HCT116 (cell line): ENCODE results near the gene IL6R. TPM values are rescaled to one million over a fixed set of nuclear protein-coding genes. Genes with fewer than 3 reads are reported as not detected.

Source experiments
- ATAC-seq: fragments of 200-7000 bp; cut with Tn5 transposase; 2 replicates; pipeline ENCODE4 v1.9.1; 2020; ENCODE audit warnings: mild to moderate bottlenecking, moderate library complexity
- BruUV-seq: library from RNA; stranded (reverse); fragments of 400-500 nt; replicated peaks from 2 replicates; lab custom pipeline; 2021; lab: Mats Ljungman, UMichigan
- CTCF ChIA-PET: fragments of 300-600 bp; sonication (Branson Sonifier 250); formaldehyde crosslinking; loops from one replicate; lab custom pipeline; 2021; ENCODE audit warnings: antibody characterized with exemption; lab: Charles Lee
- POLR2A ChIA-PET: fragments of 300-600, 350-600 bp; sonication (Branson Sonifier 250); formaldehyde crosslinking; loops from one replicate; lab custom pipeline; 2021; ENCODE audit warnings: antibody characterized with exemption; lab: Charles Lee
- RAD21 ChIA-PET, 2 experiments: fragments of 300-600 bp; sonication (Branson Sonifier 250); formaldehyde crosslinking; loops; one replicate each; lab custom pipeline; 2023; ENCODE audit warnings: low total read pairs in 2 of 2; ENCODE audit not compliant: uncharacterized antibody in 2 of 2, unreplicated experiment in 2 of 2, low non-redundant PET in 1 of 2; lab: Charles Lee
- DNase-seq: peaks from one replicate; pipeline ENCODE4 v3.0.0-alpha.2; 2010; ENCODE audit warnings: low read depth, low spot score
- H2AFZ ChIP-seq: fragments of 200-600 bp; shearing (Covaris generic), sonication (generic); 2 replicates; pipeline ENCODE4 v1.6.1; 2017; ENCODE audit warnings: low read depth, mixed run types, mixed read lengths, antibody characterized with exemption, low read length; ENCODE audit not compliant: poor library complexity, severe bottlenecking
- H3K27ac ChIP-seq: 2 replicates; pipeline ENCODE4 v1.5.1; 2012; ENCODE audit warnings: low read depth, low read length
- H3K27me3 ChIP-seq: fragments of 200-600 bp; sonication (generic); 2 replicates; pipeline ENCODE4 v1.6.1; 2016; ENCODE audit warnings: mixed run types, low read length, mixed read lengths; ENCODE audit not compliant: insufficient read depth
- H3K36me3 ChIP-seq, 2 experiments: fragments of 200-500 bp in 1 of 2; fragments of 200-600 bp in 1 of 2; sonication (Bioruptor generic) in 1 of 2; sonication (generic) in 1 of 2; 2 replicates each; pipeline versions ENCODE4 v1.5.1 to v1.6.1; 2014 to 2016; ENCODE audit warnings: low read length in 2 of 2, inconsistent platforms in 1 of 2, mixed read lengths in 1 of 2, mixed run types in 1 of 2; ENCODE audit not compliant: insufficient read depth in 2 of 2, control insufficient read depth in 1 of 2
- H3K4me1 ChIP-seq, 2 experiments: fragments of 200-600 bp in 1 of 2; sonication (generic) in 1 of 2; 2 replicates each; pipeline versions ENCODE4 v1.5.1 to v1.6.1; 2012 to 2017; ENCODE audit warnings: low read length in 2 of 2, inconsistent platforms in 1 of 2, mild to moderate bottlenecking in 1 of 2, mixed read lengths in 1 of 2, mixed run types in 1 of 2, moderate library complexity in 1 of 2; ENCODE audit not compliant: insufficient read depth in 2 of 2, control insufficient read depth in 1 of 2
- H3K4me2 ChIP-seq: fragments of 200-600 bp; sonication (generic); 2 replicates; pipeline ENCODE4 v1.6.1; 2017; ENCODE audit warnings: mixed run types, low read length, mixed read lengths
- H3K4me3 ChIP-seq, 2 experiments: fragments of 200-600 bp in 1 of 2; sonication (generic) in 1 of 2; replicated peaks in 1 of 2; 2 replicates each; pipeline ENCODE4 v1.5.1; 2011 to 2016; ENCODE audit warnings: low read length in 2 of 2, control low read depth in 1 of 2, low read depth in 1 of 2, mild to moderate bottlenecking in 1 of 2, mixed read lengths in 1 of 2, mixed run types in 1 of 2
- H3K79me2 ChIP-seq: fragments of 200-600 bp; sonication (generic); 2 replicates; pipeline ENCODE4 v1.6.1; 2017; ENCODE audit warnings: mild to moderate bottlenecking, mixed run types, low read length, moderate library complexity, mixed read lengths; ENCODE audit not compliant: insufficient read depth
- H3K9ac ChIP-seq: fragments of 200-600 bp; sonication (generic); 2 replicates; pipeline ENCODE4 v1.6.1; 2016; ENCODE audit warnings: low read length, mixed read lengths
- H3K9me2 ChIP-seq: fragments of 200-600 bp; sonication (generic), shearing (Covaris generic); 2 replicates; pipeline ENCODE4 v1.6.1; 2017; ENCODE audit warnings: mixed run types, mild to moderate bottlenecking, moderate library complexity; ENCODE audit not compliant: insufficient read depth
- H3K9me3 ChIP-seq, 2 experiments: fragments of 200-500 bp in 1 of 2; fragments of 200-600 bp in 1 of 2; sonication (Bioruptor generic) in 1 of 2; sonication (generic) in 1 of 2; 2 replicates each; pipeline ENCODE4 v1.6.1; 2014 to 2017; ENCODE audit warnings: low read length in 2 of 2, mixed read lengths in 2 of 2, inconsistent platforms in 1 of 2, low read depth in 1 of 2, mild to moderate bottlenecking in 1 of 2, mixed run types in 1 of 2, moderate library complexity in 1 of 2; ENCODE audit not compliant: control insufficient read depth in 1 of 2, insufficient read depth in 1 of 2
- H4K20me1 ChIP-seq: fragments of 200-600 bp; sonication (generic), shearing (Covaris generic); 2 replicates; pipeline ENCODE4 v1.6.1; 2017; ENCODE audit warnings: mixed run types, mild to moderate bottlenecking, moderate library complexity; ENCODE audit not compliant: insufficient read depth
- CBX3 ChIP-seq: IDR thresholded peaks from 2 replicates; pipeline ENCODE4 v1.6.1; 2012; ENCODE audit warnings: low read depth
- CEBPB ChIP-seq: IDR thresholded peaks from 2 replicates; pipeline ENCODE4 v1.6.1; 2012; ENCODE audit warnings: low read depth
- CTCF ChIP-seq, 3 experiments: fragments of 200-600 bp in 1 of 3; sonication (generic) in 1 of 3; IDR thresholded peaks in 2 of 3; conservative IDR thresholded peaks in 1 of 3; 2 replicates each; pipeline ENCODE4 v1.5.1; 2012 to 2017; ENCODE audit warnings: low read depth in 2 of 3, low read length in 2 of 3, antibody characterized with exemption in 1 of 3, borderline replicate concordance in 1 of 3, control low read depth in 1 of 3, mild to moderate bottlenecking in 1 of 3, mixed read lengths in 1 of 3, mixed run types in 1 of 3, moderate library complexity in 1 of 3; ENCODE audit not compliant: insufficient read depth in 1 of 3
- EZH2 ChIP-seq: fragments of 200-600 bp; sonication (generic); IDR thresholded peaks from 2 replicates; pipeline ENCODE4 v1.6.1; 2017; ENCODE audit warnings: antibody characterized with exemption, mixed run types
- EZH2phosphoT487 ChIP-seq: fragments of 200-600 bp; IDR thresholded peaks from 2 replicates; pipeline ENCODE4 v1.6.1; 2018; ENCODE audit warnings: antibody characterized with exemption, borderline replicate concordance
- JUND ChIP-seq: IDR thresholded peaks from 2 replicates; pipeline ENCODE4 v1.6.1; 2012
- MAX ChIP-seq: IDR thresholded peaks from 2 replicates; pipeline ENCODE4 v1.6.1; 2012
- POLR2A ChIP-seq: IDR thresholded peaks from 2 replicates; pipeline ENCODE4 v1.7.0; 2011; ENCODE audit warnings: borderline replicate concordance; ENCODE audit not compliant: insufficient read depth, insufficient read length; ENCODE audit errors: extremely low read depth
- REST ChIP-seq: IDR thresholded peaks from 2 replicates; pipeline ENCODE4 v1.6.1; 2012; ENCODE audit warnings: low read depth
- intact Hi-C: fragments of 100-400 bp; cut with micrococcal nuclease; formaldehyde crosslinking; loops from 2 replicates; pipeline ENCODE4 v1.10.0; 2022
- total RNA-seq: library from RNA; stranded (reverse); gene quantifications from one replicate; pipeline ENCODE4 v1.2.1, GENCODE V29; 2021; ENCODE audit not compliant: unreplicated experiment
- TF ChIP-seq, protein P1 (sequence below): IDR thresholded peaks from 2 replicates; pipeline ENCODE4 v1.6.1; 2012

The IL6R gene
- total RNA-seq, 1 experiment from 2014 or later = 6.8 TPM

DNA sequence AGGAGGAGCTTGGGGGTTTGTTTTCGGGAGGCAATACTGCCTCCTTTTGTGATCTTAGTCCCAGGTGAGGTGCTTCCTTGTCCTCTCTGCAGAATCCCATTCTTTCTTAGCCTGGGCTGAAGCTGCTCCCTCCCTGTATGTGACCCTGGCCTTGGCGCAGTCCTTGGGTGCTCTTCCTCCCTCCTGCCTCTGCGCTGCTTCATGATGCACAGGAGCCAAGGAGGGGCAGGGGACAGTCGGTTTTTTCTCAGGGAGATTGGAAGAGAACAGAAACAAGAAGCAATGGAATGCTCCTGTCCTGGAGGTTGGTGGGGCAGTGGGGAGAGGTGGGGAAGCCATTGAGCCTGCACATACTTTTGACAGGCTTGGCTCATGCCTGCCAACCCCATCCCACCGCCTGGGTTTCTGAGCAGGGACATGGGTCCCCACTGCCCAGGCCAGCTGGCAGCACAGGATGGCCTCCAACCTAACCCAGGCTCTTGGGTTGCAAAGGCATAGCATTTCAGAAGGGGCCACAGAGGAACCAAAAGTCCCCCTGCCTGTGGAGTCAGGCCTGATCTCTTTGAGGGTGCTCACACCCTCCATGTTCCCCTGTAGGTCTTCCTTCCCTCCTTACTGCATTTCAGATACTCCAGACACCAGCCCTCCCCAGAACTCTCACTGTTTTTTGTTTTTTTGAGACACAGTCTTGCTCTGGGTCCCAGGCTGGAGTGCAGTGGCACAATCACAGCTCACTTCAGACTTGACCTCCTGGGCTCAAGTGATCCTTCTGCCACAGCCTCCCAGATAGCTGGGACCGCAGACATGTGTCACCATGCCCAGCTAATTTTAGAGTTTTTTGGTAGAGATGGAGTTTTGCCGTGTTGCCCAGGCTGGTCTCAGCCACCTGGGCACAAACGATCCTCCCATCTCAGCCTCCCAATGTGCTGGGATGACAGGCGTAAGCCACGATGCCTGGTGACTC is 16.1 kb downstream of the IL6R start:
- no peak for ATAC-seq
- Histone ChIP-seq H3K4me3 (no peak overlapping the region), H3K4me1 (peaks cover 68 to 95% of the 10 kb centered on the region in 2 experiments), H2AFZ (no peak overlapping the region), H3K9ac (peak overlapping the region; percentile 36; the same call in 1 of the 2 replicates), H3K27me3 (no peaks in the 10 kb centered on the region), H4K20me1 (no peaks in the 10 kb centered on the region), H3K9me2 (no peaks in the 10 kb centered on the region), H3K36me3 (no peaks in the 10 kb centered on the region), H3K79me2 (no peaks in the 10 kb centered on the region), H3K9me3 (no peaks in the 10 kb centered on the region), H3K4me2 (peak overlapping the region; percentile 78), H3K27ac (peak overlapping the region; percentile 39)
- no peak for DNase-seq
- intact Hi-C loops = no loop called here
- BruUV-seq = no TSS peak
- ChIA-PET CTCF (interaction anchor here (1.1 to 2.1 kb wide), 2 partner anchors 15 to 58 kb away, joined by 4 to 9 read pairs; no protein-coding TSS in a partner anchor), POLR2A (no interaction called here), RAD21 (interaction anchor here (0.6 to 1.3 kb wide), 2 partner anchors 16 to 25 kb away, joined by 3 read pairs; no protein-coding TSS in a partner anchor)
- TF ChIP-seq EZH2 (no peak), JUND (no peak), POLR2A (no peak), REST (no peak), CBX3 (no peak), CEBPB (no peak), EZH2phosphoT487 (no peak), MAX (no peak), CTCF (IDR thresholded peaks at IDR 0.05 in 2 of 3, conservative IDR thresholded peaks at IDR 0.05 in 1 of 3; ENCODE audit: borderline replicate concordance in 1 of 3, insufficient read depth in 1 of 3, low read depth in 2 of 3, low read length in 2 of 3) (no peak)
- TF ChIP-seq, protein P1, sequence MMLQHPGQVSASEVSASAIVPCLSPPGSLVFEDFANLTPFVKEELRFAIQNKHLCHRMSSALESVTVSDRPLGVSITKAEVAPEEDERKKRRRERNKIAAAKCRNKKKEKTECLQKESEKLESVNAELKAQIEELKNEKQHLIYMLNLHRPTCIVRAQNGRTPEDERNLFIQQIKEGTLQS = no peak
